ENCODE data around the gene MKI67.
A peak's percentile ranks its signal among the peaks of the same experiment; 100 is the strongest.

Gene MKI67

GRCh38 chr10:128052696-128053095, 73.5 kb downstream of the MKI67 start:
- no peak for DNase-seq (ENCODE audit: low read depth in 2 of 2)

DNA sequence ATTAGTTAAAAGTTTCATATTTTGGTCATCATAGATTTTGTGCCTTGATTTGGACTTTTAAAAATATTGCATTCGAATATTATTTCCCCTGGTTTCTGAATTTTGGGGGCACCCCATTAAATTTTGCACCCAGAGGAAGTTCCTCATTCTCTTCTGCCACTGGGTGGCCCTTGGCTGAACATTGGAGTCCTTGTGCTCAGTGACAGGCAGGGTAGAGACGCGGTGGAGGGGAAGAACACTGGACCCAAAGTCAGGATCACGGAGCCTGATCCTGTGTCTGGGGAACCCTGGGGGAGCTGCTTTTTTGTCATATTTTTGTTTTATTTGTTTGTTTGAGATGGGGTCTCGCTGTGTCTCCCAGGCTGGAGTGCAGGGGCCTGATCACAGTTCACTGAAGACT, 74.7 kb downstream of the MKI67 start:
- DNase-seq (ENCODE audit: low read depth in 2 of 2) = no peak

- DNase-seq (ENCODE audit: low read depth in 2 of 2) = no peak
Measured at GRCh38 chr10:128050936-128051335, 75.3 kb downstream of the MKI67 start.

DNA sequence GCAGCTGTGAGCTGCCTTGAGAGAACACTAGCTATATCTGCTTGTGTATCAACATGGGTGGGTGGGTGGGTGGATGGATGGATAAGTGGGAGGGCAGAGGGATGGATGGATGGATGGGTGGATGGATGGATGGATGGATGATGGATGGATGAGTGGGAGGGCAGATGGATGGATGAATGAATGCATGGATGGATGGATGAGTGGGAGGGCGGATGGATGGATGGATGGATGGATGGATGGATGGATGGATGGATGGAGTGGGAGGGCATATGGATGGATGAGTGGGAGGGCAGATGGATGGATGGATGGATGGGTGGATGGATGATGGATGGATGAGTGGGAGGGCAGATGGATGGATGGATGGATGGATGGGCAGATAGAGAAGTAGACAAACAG, 76.1 kb downstream of the MKI67 start:
- DNase-seq (ENCODE audit: low read depth in 2 of 2) = no peak

- DNase-seq (ENCODE audit: low read depth in 2 of 2) = no peak
Measured at GRCh38 chr10:128049226-128050120, 76.8 kb downstream of the MKI67 start.

GRCh38 chr10:128048819-128049210, 77.4 kb downstream of the MKI67 start:
- DNase-seq (ENCODE audit: low read depth in 2 of 2) = no peak

- DNase-seq (ENCODE audit: low read depth in 2 of 2) = no peak
Measured at GRCh38 chr10:128047991-128048818, 78.0 kb downstream of the MKI67 start.

DNA sequence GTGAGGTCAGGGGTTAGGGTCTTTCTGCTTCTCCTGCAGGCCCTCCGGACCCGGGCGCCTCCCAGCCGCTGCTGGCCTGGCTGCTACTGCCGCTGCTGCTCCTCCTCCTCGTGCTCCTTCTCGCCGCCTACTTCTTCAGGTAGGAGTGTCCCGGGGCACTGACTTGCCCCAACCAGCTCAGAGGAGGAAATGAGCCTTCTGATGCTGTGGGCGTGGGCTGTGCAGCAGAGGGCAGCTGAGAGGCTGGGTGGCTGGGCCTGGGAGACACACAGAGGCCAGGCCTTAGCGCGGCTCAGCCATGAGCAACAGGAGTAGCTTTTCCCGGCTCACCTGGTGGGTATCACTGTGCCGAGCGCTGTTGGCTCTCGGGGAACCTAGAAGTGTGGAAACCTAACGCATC, 78.9 kb downstream of the MKI67 start:
- DNase-seq (ENCODE audit: low read depth in 2 of 2) = peak; percentile 70 to 81

DNA sequence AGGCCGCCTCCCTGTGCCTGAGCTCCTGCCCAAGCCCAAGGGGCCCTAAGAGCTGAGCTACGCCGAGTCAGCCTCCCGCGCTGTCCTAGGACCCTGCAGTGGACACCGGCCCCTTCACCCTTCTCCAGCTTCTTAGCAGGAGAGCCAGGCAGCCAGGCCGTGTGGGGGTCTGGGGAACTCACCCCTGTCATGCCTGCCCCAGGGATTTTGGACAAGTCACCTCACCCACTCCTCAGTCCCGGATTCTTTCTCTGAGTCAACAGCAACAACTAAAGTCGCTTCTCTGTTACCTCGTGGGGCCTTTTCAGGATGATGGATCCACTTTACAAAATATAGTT, 79.3 kb downstream of the MKI67 start:
- no peak for DNase-seq (ENCODE audit: low read depth in 2 of 2)

Data from stimulated activated CD8-positive, alpha-beta memory T cell treated with anti-CD3 and anti-CD28 coated beads, Interleukin-15, amount 100 ng/mL, for 4 hours (primary cell).